K562 (cell line): ENCODE measurements around the gene TFEC. TPM values are rescaled to one million over a fixed set of nuclear protein-coding genes. Genes with fewer than 3 reads are reported as not detected.

ENCODE experiments used
- ATAC-seq: fragments of 200-7000 bp; cut with Tn5 transposase; 3 replicates; pipeline ENCODE4 v1.9.1; 2020; ENCODE audit warnings: moderate library complexity
- BruUV-seq: library from RNA; stranded (reverse); fragments of 400-500 nt; replicated peaks from 2 replicates; lab custom pipeline; 2021; lab: Mats Ljungman, UMichigan
- CTCF ChIA-PET: fragments of 300-600 bp; formaldehyde crosslinking; extraction: SDS; loops from one replicate; lab custom pipeline; 2021; ENCODE audit warnings: low intra/inter-chr PET ratio; lab: Yijun Ruan, JAX
- POLR2A ChIA-PET: fragments of 300-600, 350-650 bp; sonication (Branson Sonifier 250); formaldehyde crosslinking; extraction: SDS; loops from one replicate; lab custom pipeline; 2021; ENCODE audit warnings: antibody characterized with exemption, inconsistent platforms; lab: Yijun Ruan, JAX
- DNase-seq, 4 experiments: peaks; one replicate each; pipeline versions ENCODE4 v3.0.0 to v3.0.0-alpha.2; 2011 to 2018; ENCODE audit warnings: low spot score in 3 of 4, mixed read lengths in 3 of 4; ENCODE audit errors: extremely low read depth in 1 of 4
- FAIRE-seq: peaks from 2 replicates; lab custom pipeline; 2011; peaks lifted over from hg19 to GRCh38; lab: Jason Lieb, UNC
- H2AFZ ChIP-seq: 2 replicates; pipeline ENCODE4 v1.6.0; 2011; ENCODE audit warnings: low read depth, low read length, control low read depth, inconsistent platforms
- H3K27ac ChIP-seq: fragments of 200-600 bp; 3 replicates; pipeline ENCODE4 v1.8.0; 2011; ENCODE audit warnings: low read depth, mild to moderate bottlenecking, control low read depth, inconsistent platforms, low read length, moderate library complexity, mixed read lengths; ENCODE audit errors: extremely low read depth
- H3K27me3 ChIP-seq, 2 experiments: fragments of 300-600 bp in 1 of 2; 2 replicates in 1 of 2; 3 replicates in 1 of 2; pipeline versions ENCODE4 v1.6.0 to v1.8.0; 2011; ENCODE audit warnings: inconsistent platforms in 2 of 2, low read length in 2 of 2, mild to moderate bottlenecking in 1 of 2, mixed read lengths in 1 of 2, moderate library complexity in 1 of 2; ENCODE audit not compliant: control insufficient read depth in 2 of 2, insufficient read depth in 2 of 2
- H3K36me3 ChIP-seq: fragments of 300-600 bp; 3 replicates; pipeline ENCODE4 v1.8.0; 2011; ENCODE audit warnings: mild to moderate bottlenecking, low read length, inconsistent platforms; ENCODE audit not compliant: control insufficient read depth, insufficient read depth
- H3K4me1 ChIP-seq, 2 experiments: fragments of 200-600 bp in 1 of 2; replicated peaks in 1 of 2; 2 replicates in 1 of 2; 3 replicates in 1 of 2; pipeline versions ENCODE4 v1.5.1 to v1.8.0; 2011; ENCODE audit warnings: inconsistent platforms in 2 of 2, low read length in 2 of 2, mild to moderate bottlenecking in 1 of 2, mixed read lengths in 1 of 2, moderate library complexity in 1 of 2; ENCODE audit not compliant: control insufficient read depth in 2 of 2, insufficient read depth in 2 of 2
- H3K4me2 ChIP-seq: 2 replicates; pipeline ENCODE4 v1.6.1; 2011; ENCODE audit warnings: low read length, control low read depth, inconsistent platforms, mixed read lengths; ENCODE audit not compliant: insufficient read depth
- H3K4me3 ChIP-seq: fragments of 200-600 bp; sonication (generic), shearing (Covaris generic); 2 replicates; pipeline ENCODE4 v1.5.1; 2016; ENCODE audit warnings: control low read depth, inconsistent platforms
- H3K79me2 ChIP-seq: fragments of 200-600 bp; 3 replicates; pipeline ENCODE4 v1.8.0; 2011; ENCODE audit warnings: low read length, inconsistent platforms; ENCODE audit not compliant: control insufficient read depth, insufficient read depth
- H3K9ac ChIP-seq, 2 experiments: 2 replicates each; pipeline versions ENCODE4 v1.6.0 to v1.6.1; 2011; ENCODE audit warnings: low read depth in 2 of 2, low read length in 2 of 2, control low read depth in 1 of 2, inconsistent platforms in 1 of 2, mild to moderate bottlenecking in 1 of 2, mixed read lengths in 1 of 2; ENCODE audit not compliant: insufficient read depth in 1 of 2
- H3K9me1 ChIP-seq: one replicate; pipeline ENCODE4 v1.6.0; 2011; ENCODE audit warnings: inconsistent platforms, mild to moderate bottlenecking, low read length, moderate library complexity; ENCODE audit not compliant: control insufficient read depth, insufficient read depth
- H3K9me3 ChIP-seq: replicated peaks from 2 replicates; pipeline ENCODE4 v1.5.1; 2011; ENCODE audit warnings: low read depth, low read length, inconsistent platforms; ENCODE audit not compliant: control insufficient read depth, insufficient read depth
- H4K20me1 ChIP-seq: replicated peaks from 2 replicates; pipeline ENCODE4 v1.6.1; 2011; ENCODE audit warnings: low read length, inconsistent platforms, mixed read lengths; ENCODE audit not compliant: control insufficient read depth, insufficient read depth
- BRCA1 ChIP-seq, 2 experiments: fragments of 450-650 bp in 1 of 2; sonication (generic) in 1 of 2; formaldehyde crosslinking in 1 of 2; IDR thresholded peaks; 2 replicates each; pipeline versions ENCODE4 v1.5.0 to v1.6.1; 2017 to 2020; ENCODE audit warnings: mild to moderate bottlenecking in 1 of 2, missing genetic modification reagents in 1 of 2
- KHSRP ChIP-seq: fragments of 450-650 bp; IDR thresholded peaks from 2 replicates; pipeline ENCODE4 v1.6.1; 2017
- PKNOX1 ChIP-seq: fragments of 450-650 bp; IDR thresholded peaks from 2 replicates; pipeline ENCODE4 v1.6.1; 2016
- ZFP1 ChIP-seq: fragments of 450-650 bp; formaldehyde crosslinking; IDR thresholded peaks from 2 replicates; pipeline ENCODE4 v1.4.0; 2020; ENCODE audit warnings: mild to moderate bottlenecking, mixed read lengths
- ZFP30 ChIP-seq: fragments of 250-450 bp; sonication (Bioruptor Pico); IDR thresholded peaks from 2 replicates; pipeline ENCODE4 v1.8.0; 2022; ENCODE audit warnings: moderate library complexity, mild to moderate bottlenecking, inconsistent platforms, borderline replicate concordance
- ZNF395 ChIP-seq: fragments of 200-800 bp; sonication (Bioruptor generic); IDR thresholded peaks from 2 replicates; pipeline ENCODE4 v1.6.1; 2017; ENCODE audit warnings: missing genetic modification characterization, missing compliant biosample characterization
- ZSCAN32 ChIP-seq: fragments of 450-650 bp; formaldehyde crosslinking; IDR thresholded peaks from 2 replicates; pipeline ENCODE4 v1.4.0; 2020; ENCODE audit warnings: mild to moderate bottlenecking, moderate library complexity
- WGBS: fragments of 100-300 bp; shearing (Covaris generic); methylation state at CpG from one replicate; pipeline ENCODE4 v1.1.6; 2016; ENCODE audit warnings: low coverage, mixed read lengths; ENCODE audit not compliant: insufficient coverage; ENCODE audit errors: missing lambda C conversion rate; 5-methylcytosine and 5-hydroxymethylcytosine counted together
- in situ Hi-C: fragments of 300-500 bp; cut with MboI; formaldehyde crosslinking; loops from 4 replicates; pipeline ENCODE4 v1.15.0; 2018; ENCODE audit warnings: inconsistent platforms, mixed read lengths
- intact Hi-C: fragments of 100-400 bp; cut with micrococcal nuclease; formaldehyde crosslinking; loops from 2 replicates; pipeline ENCODE4 v1.14.2; 2022
- polyA plus RNA-seq, 8 experiments: library from polyadenylated mRNA; depleted of rRNA in 4 of 8; stranded (reverse) in 5 of 8; unstranded in 3 of 8; fragments of >200 nt; fragmentation: Nextera tagmentation in 2 of 8; fragmentation: Illumina TruSeq in 1 of 8; extraction: Ambion mirVana in 2 of 8; extraction: Trizol in 1 of 8; gene quantifications; 2 replicates each; pipeline versions ENCODE4 v1.2.1 to v1.2.3, GENCODE V29; 2011 to 2014; ENCODE audit warnings: inconsistent platforms in 1 of 8, missing spikeins in 1 of 8
- total RNA-seq, 7 experiments: library from RNA; depleted of rRNA in 6 of 7; stranded (reverse); fragments of >200 nt in 6 of 7; fragmentation: Illumina TruSeq in 2 of 7; extraction: Trizol in 2 of 7; gene quantifications; 2 replicates each; pipeline versions ENCODE4 v1.2.1 to v1.2.3, GENCODE V29; 2011 to 2021; ENCODE audit warnings: low replicate concordance in 1 of 7

TFEC gene
- total and polyA plus RNA-seq, 9 of the 15 experiments (the other 6 are each of a cell fraction or from before 2014, with no cell fraction given): 0.01 TPM; not detected in 8

GRCh38 chr7:115975766-115976165 lies 54.8 kb downstream of the TFEC start:
- ATAC-seq: no peak
- Histone ChIP-seq H3K27me3 (no peaks in the 10 kb centered on the region), H2AFZ (no peak overlapping the region), H3K4me1 (no peaks in the 10 kb centered on the region), H3K4me2 (no peak overlapping the region), H3K9me3 (peaks cover 3% of the 10 kb centered on the region; the same call in 1 of the 2 replicates), H3K79me2 (no peaks in the 10 kb centered on the region), H3K9me1 (no peaks in the 10 kb centered on the region), H3K9ac (no peak overlapping the region), H3K4me3 (no peak overlapping the region), H3K27ac (no peak overlapping the region), H3K36me3 (no peaks in the 10 kb centered on the region), H4K20me1 (no peaks in the 10 kb centered on the region)
- ChIA-PET POLR2A (no interaction called here), CTCF (no interaction called here)
- WGBS: 0% methylated on average over 5 of the region's 5 CpGs
- TF ChIP-seq PKNOX1 (no peak), KHSRP (no peak), ZNF395 (CRISPR knock-in tag) (no peak), BRCA1 (IDR thresholded peaks at IDR 0.05) (no peak), BRCA1 (CRISPR knock-in tag; IDR thresholded peaks at IDR 0.05) (no peak), ZFP1 (no peak), ZFP30 (CRISPR knock-in tag) (no peak), ZSCAN32 (CRISPR knock-in tag) (no peak)
- FAIRE-seq: no peak
- BruUV-seq: no TSS peak
- in situ Hi-C loops (no loop called here), intact Hi-C loops (no loop called here)
- no peak for DNase-seq
